ENCODE measurements around the gene ARL6IP4.
"Not testable (repeated sequence)": the region's sequence is repeated elsewhere in the genome, so short reads cannot be mapped to it uniquely, and the experiment has no call there.

The ARL6IP4 gene

DNA sequence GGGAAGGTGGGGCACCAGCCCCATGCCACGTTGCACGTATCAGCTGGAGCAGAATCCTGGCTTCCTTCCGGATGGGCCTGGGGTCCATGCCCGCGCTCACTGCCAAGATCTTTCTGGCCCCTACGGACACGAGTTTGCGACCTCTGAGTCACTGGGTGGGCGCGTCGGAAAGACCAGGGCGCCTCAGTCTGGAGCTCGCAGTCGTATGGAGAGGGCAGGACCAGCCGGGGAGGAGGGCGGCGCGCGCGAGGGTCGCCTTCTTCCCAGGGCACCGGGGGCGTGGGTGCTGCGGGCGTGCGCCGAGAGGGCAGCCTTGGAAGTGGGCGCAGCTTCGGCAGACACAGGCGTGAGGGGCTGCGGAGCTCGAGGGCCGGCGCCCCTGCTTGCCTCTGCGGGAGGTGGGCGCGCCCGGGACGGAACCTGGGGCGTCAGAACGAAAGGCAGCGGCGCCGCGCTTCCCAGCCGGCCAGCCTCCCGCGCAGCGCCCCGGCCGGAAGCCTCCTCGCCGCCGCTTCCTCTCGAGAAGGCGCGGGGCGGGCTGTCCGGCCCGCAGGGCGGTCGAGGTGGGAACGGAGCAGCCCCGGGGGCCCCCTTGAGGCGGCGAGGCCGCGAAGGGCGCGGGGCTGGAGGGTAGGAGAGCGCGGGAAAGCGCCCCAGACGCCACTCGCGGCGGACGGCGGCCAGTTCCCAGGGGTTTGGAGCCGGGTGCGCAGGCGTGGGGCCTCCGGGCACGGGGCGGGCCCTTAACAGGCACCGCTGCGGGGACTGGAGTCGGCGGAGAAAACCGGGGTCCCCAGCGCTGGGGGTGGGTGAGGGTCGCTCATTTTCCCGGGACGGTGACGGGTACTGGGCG is at the start of gene ARL6IP4:
TSS of gene ARL6IP4 (plus strand) at position 499 of the 853 bp plus-strand sequence. CDS start 459 bp downstream, outside the sequence.
- peak; percentile 60 to 70 for DNase-seq (ENCODE audit: low read depth in 2 of 2)

DNA sequence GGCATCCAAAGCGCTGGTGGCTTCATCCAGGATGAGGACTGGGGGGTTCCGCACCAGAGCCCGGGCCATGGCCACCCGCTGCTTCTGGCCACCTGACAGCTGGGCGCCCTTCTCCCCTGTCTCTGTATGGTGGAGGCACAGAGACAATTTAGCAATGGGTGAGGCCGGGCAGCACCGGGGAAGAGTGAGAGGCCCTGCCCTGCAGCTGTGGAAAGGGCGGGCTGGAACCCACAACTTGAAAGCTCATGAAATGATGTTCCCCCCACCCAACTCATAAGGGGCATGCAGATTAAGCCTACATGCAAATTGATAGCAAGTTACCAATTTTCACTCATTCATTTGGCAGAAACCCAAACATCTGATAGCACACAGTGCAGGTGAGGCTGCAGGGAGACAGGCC is 48.3 kb upstream of the ARL6IP4 start:
- DNase-seq (ENCODE audit: low read depth in 2 of 2) = no peak

DNA sequence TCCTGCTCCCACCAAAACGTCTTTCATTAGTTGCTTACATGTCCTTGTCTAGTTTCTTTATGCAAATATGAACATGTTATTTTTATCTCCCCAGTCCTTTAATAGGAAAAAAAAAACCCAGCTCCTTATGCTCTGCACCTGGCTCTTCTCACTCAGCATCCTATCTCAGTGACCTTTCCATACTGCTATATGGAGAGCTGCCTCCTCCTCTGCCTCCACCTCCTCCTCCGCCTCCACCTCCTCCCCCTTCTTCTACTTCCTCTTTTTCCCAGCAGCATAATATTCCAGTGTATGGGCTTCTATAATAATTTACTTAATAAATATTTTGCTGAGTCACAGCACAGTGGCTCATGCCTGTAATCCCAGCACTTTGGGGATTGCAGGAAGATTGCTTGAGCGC is 45.8 kb upstream of the ARL6IP4 start:
- no peak for DNase-seq (ENCODE audit: low read depth in 2 of 2)

DNA sequence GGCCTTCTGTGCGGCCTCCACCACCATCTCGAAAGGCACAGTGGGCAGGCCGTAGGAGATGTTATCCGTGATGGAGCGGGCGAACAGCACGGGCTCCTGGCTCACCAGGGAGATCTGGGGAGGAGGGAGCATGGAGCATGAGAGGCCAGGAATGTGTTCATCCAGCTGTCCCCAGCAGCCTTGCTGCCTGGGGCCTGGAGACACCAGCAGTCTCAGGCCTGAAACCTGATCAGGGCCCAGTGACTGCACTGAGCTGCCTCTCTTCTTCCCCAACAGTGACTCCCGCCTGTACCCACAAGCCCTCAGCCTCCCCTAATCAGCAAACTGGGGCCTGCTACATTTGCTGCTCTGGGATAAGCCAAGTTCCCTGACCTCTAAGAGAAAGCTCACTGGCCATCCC is 45.2 kb upstream of the ARL6IP4 start:
- no peak for DNase-seq (ENCODE audit: low read depth in 2 of 2)

DNA sequence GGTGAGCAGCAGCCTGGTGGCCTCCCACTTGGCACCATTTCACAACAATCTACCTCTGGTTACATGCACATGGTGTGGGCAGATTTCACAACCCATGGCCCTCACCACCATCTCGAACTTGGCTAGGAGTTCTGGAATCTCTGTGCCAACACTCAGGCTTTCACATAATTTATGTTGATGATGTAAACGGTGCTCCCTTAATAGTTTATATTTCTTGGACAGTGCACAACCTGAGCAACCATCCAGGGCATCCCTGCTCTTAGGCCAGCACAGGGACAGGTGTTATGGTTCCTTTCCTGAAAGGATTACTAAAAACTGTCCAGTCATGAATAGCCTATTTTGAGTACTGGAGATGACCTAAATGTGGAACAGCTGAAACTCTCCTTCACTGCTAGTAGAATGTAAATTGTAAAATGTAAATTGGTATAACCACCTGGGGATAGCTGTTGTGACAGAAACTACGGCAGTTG is 42.8 kb upstream of the ARL6IP4 start:
- DNase-seq (ENCODE audit: low read depth in 2 of 2) = no peak

DNA sequence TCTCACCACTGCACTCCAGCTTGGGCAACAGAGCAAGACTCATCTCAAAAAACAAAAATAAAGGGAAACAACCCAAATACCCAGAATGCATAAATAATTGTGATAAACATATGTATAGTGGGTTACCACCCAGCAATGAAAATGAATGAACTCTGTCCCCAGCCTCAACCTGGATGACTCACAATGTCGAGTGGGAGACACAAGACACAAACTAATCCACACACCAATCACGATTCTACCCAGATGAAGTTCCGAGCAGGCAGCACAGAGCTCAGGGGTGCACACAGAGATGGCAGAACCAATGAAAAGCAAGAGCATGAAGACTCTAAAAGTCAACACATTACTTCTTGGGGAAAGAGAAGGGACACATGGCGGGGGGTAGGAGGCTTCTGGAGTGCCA is 41.4 kb upstream of the ARL6IP4 start:
- no peak for DNase-seq (ENCODE audit: low read depth in 2 of 2)

DNA sequence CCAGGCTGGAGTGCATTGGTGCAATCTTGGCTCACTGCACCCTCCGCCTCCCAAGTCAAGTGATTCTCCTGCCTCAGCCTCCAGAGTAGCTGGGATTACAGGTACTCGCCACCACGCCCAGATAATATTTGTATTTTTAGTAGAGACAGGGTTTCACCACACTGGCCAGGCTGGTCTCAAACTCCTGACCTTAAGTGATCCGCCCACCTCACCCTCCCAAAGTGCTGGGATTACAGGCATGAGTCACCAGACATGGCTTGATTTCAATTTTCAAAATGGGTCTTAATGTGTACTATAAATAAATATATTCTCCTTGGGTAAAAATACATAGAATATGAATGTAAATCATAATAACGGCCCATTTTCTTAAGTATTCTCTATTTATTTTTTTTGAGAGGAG is 39.1 kb upstream of the ARL6IP4 start:
- not testable (repeated sequence) for DNase-seq (ENCODE audit: low read depth in 2 of 2)

DNA sequence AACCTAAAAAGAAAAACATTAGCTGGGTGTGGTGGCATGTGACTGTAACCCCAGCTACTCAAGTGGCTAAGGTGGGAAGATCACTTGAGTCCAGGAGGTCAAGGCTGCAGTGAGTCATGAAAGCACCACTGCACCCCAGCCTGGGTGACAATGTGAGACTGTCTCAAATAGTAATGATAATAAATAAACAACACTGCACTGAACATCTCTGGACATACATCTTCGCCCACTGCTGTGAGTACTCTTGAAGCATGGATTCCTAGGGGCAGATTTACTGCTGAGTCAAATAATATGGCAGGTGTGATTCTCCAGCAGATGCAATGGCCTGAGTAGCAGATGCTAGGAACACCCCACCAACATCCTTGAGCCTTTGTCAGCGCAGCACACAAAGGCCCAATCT is 37.8 kb upstream of the ARL6IP4 start:
- no peak for DNase-seq (ENCODE audit: low read depth in 2 of 2)

DNA sequence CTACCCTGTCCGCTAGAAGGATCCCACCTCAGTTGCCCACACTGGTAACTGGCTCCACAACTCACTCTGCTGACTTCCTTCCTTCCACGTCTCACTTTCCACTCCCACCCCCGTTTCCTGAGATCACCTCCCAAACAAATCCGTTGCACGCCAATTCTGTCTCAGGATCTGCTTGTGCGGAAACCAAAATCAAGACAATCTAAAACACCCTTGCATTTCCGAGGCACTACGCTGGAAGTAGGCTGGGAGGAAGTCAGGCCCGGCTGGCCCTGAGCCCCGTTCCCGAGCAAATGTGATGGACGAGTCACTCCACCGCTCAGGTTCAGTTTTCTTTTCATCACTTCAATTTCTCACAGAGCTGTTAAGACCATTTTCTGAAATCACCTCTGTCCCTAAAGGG is 37.3 kb upstream of the ARL6IP4 start:
- no peak for DNase-seq (ENCODE audit: low read depth in 2 of 2)

DNA sequence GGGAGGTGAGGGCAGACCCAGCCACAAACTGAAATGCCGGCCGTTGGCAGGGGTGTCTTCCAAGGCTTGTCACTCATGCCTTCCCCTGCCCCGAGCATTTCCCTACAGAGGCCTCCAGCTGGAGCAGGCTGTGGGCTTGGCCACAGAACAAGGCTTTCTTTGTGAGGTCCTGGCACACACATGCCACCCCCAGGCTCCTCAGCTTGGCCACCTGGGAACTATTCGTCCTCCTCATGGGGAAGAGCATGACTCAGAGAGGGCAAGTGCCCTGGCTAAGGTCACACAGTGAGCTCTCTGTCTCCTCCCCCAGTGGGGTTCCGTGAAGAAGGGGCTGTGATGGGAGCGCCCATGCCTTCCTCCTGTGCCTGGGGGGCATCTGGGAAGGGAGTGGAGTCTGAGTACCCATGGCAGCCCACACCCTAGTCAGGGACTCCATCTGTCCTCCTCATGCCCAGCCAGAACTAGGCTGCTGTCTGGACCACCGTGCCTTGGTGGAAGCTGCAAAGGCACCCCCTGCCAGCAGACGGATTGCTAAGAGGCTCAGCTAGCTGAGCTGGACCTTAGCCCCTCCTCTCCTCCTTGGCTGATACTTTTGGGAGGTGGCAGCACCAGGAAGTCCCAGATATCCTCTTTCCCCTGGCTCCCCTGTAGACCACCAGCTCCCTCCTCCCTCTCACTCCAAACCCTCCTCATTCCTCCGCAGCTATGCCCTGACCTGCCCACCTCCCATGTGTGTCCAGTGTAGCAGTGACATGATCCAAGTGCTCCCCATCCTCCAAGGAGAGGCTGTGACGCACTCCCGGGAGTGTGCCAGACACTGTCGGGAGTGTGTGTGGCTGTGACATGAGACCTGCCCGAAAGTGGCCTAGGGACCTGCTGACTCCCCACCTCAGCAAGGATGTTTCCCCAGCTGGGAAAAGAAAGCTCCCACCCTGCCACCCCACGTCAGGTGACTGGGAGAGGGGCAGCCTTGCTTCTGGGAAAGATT is 35.6 kb upstream of the ARL6IP4 start:
- DNase-seq (ENCODE audit: low read depth in 2 of 2) = no peak

DNA sequence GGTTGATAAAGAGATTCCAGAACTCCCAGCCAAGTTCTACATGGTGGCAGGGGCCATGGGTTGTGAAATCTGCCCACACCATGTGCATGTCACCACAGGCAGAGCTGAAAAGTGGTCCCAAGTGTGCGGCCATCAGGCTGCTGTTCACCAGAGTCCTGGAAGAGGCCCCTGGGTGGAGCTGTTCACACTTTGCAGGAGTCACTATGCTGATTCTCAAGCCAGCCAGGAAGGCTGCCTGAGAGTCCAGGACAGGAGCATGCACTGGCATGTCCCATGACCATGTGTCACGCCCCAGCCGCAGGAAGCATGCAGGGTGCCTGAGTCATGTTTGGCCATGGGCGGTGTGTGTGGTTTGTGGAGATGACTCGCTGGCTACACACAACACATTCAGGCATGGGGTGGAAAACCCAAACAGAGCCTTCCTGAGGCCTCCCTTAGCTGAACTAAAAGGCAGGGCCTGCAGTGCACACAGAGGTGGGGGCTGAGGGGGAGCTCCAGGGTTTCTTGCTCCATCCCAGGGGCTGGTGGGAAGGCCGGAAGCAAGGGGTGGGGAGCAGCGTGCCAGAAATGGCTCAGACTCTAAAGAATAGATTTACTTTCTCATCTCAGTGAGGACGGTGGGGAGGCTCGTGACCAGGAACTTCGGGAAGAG is 33.7 kb upstream of the ARL6IP4 start:
- peak; percentile 82 to 85 for DNase-seq (ENCODE audit: low read depth in 2 of 2)

DNA sequence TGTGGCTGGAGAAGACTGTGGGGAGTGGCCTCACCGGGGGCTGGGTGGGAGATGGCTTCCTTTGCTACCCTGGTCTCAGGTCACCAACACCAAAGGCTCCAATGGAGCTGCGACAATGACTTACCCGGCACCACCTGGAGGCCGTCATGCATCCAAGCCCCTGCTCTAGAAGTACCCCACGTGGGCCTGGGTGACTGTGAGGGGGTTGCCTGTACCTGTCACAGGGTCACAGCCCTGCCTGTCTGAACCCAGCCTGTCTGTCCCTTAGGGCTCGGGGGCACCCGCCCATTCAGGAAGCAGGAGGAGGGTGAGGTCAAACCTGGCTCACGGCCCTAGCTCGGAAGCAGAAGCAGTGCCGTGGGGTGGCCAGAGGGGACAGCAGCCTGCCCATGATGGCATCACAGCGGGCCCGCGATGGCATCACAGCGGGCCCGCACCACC is 33.1 kb upstream of the ARL6IP4 start:
- no peak for DNase-seq (ENCODE audit: low read depth in 2 of 2)

DNA sequence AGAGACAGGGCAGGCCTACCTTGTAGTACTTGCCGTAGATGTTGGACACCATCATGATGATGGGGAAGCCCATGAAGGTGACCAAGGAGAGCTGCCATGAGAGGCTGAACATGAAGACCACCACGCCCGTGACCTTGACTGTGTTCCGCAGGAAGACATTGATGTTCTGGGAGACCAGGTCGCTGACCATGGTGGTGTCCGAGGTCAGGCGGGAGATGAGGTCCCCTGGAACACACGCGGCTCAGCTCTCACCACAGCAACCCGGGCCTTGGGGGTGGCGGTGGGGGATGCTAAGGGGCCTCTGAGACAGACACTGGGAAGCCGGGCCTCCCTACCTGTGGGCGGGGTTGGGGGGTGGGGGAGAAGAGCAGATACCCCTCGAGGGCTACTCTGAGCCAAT is 31.9 kb upstream of the ARL6IP4 start:
- DNase-seq (ENCODE audit: low read depth in 2 of 2) = no peak

DNA sequence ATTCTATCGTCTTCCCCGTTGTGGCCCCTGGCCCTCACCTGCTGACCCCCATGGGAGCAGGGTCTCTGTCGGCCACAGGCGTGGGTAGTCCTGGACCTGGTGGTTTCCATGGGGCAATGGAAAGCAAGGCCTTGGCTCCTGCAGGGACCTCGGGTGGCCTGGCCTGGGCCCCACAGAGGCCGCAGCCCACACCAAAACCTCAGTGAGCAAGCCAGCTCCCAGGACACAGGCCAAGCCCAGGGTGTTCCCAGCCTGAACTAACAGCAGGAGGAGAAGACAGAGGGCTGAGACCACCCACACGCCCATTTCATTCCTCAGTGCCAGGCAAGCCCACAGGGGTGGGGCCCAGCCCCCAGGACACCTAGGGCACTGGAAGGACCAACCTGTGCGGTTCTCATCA is 31.1 kb upstream of the ARL6IP4 start:
- no peak for DNase-seq (ENCODE audit: low read depth in 2 of 2)

DNA sequence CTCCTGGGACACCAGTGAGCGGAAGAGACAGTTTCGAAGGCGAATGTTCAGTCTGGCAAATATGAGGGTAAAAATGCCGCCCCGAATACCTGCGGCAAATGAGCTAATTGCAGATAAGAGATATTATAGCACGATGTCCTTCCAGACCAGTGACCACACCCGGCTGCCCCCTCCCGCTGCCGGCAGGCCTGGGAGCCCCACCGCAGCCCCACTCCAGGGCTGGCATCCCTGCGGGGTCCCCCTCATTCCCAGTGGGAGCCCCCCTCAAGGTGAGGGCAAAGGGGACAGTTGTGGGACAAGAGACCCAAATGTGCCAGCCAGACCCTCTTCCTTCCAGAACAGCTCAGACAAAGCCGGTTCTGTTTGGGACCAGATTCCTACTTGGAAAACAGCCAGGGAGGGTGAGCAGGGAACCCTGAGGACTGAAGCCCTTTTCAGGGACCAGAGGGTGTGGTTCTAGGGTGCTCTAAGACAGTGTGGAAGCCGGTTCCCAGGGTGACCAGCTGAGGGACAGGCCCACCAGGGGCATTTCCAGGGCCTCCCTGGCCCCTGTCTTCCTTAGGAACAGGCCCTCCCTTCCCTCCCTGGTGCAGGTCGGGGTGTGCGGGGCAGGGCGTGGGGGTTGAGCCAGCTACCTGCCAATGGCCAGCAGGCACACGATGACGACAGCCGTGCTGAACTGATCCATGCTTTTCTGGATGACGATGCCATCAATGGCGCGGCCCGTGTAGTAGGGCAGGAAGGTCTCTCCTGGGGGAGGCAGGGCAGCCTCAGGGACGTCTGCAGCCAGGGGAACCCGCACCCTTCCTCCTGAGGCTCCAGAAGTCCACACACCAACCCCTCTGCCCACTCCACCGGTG is 30.4 kb upstream of the ARL6IP4 start:
- DNase-seq (ENCODE audit: low read depth in 2 of 2) = no peak

DNA sequence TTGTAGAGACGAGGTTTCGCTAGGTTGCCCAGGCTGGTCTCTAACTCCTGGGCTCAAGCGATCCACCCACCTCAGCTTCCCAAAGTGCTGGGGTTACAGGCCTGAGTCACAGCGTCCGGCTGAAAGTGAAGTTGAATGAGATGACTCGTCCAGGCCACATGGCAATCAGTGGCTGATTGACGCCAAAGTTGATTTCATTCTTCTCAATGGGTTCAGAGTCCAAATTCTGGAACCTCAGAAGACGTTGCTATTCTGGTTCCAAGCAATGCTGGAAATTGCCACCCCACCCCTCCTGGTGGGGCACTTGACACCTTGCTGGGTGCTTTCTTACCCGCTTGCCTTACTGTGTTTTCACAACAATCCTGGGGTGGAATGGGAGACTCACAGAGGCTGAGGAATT is 29.1 kb upstream of the ARL6IP4 start:
- DNase-seq (ENCODE audit: low read depth in 2 of 2) = no peak

DNA sequence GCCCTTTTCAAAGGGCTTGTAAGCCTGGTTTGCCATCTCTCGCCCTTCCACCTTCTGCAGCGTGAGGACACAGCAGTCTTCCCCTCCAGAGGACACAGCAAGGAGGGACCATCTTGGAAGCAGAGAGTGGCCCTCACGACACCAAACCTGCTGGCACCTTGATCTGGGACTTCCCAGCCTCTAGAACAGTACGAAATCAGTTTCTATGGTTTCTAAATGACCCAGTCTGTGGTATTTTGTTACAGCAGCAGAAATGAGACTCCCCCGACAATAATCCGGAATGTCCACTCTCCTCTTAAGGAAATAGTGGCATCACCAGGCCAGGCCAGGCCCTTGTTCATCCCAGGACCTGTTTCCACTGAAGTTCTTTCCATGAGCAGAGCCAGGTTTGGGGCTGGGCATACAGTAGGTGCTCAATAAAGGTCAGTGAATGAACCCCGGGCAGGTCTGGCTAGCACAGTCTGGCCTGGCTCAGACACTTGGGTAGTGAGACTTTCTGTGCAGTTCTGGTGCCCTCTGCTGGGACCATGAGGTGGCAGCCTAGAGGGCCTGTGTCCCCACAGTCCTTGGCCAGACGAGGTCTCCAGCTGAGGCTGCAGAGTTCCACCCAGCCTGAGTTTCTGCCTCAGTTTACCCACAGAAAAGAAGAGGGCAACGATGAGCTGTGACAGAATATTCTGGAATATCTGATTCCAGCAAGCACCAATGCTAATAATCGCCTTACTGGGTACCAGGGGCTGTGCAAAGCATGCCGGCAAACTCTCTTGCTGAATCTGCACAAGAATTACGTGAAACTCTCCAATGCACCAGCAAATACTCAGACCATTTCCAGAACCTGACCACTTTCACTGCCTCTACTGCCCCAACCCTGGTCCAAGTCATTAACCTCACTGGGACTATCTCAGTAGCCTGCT is 28.2 kb upstream of the ARL6IP4 start:
- DNase-seq (ENCODE audit: low read depth in 2 of 2) = peak; percentile 52 to 57

DNA sequence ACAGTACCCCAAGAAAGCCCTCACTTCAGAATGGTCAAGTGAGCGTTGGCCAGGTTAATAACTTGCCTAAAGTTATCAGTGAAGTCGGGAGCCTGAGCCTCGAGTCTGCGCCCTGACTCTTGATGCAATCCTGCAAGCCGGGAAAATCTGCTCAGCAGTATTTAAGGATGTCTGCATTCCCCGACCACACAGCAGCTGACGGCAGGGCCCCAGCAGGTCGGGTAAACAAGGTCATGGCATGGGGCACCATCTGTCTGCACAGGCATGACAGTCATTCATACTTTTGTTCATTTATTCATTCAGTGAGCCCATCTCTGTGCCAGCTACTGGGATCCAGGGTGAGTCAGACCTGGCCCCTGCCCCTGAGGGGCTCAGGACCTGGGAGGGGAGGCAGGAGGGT is 25.3 kb upstream of the ARL6IP4 start:
- no peak for DNase-seq (ENCODE audit: low read depth in 2 of 2)

DNA sequence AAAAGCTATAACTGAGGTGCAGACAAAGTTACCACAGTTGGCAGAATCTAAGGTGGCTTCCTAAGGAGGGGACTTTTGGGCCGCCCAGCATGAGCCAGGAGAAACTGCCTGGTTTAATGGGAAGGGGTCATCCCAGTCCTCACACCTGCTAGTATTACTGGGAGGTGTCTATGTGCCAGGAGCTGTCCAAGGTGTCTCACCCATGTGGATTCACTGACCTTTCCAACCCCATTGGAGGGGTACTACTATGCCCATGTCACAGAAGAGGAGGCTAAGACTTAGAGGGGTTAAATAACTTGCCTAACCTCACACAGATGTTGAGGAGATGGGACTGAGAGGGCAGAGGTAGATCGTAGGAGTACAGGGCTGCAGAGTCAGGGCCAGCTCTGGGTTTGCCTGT is 24.4 kb upstream of the ARL6IP4 start:
- DNase-seq (ENCODE audit: low read depth in 2 of 2) = no peak

Measured in stimulated activated CD8-positive, alpha-beta memory T cell treated with anti-CD3 and anti-CD28 coated beads, Interleukin-2, amount 100 ng/mL, for 48 hours (primary cell).